Astrocyte (in vitro differentiated cells and primary cell): ENCODE data around the gene ABLIM2. TPM values are rescaled to one million over a fixed set of nuclear protein-coding genes. Genes with fewer than 3 reads are reported as not detected.

Source experiments
- DNase-seq: peaks from one replicate; pipeline ENCODE4 v3.0.0-alpha.2; 2010; ENCODE audit warnings: low read depth
- FAIRE-seq: peaks from 2 replicates; lab custom pipeline; 2011; peaks lifted over from hg19 to GRCh38; lab: Jason Lieb, UNC
- H2AFZ ChIP-seq: 2 replicates; pipeline ENCODE4 v1.6.0; 2012; ENCODE audit warnings: low read depth, low read length, inconsistent platforms
- H3K27ac ChIP-seq: 2 replicates; pipeline ENCODE4 v1.5.1; 2011; ENCODE audit warnings: low read depth, low read length, inconsistent platforms
- H3K27me3 ChIP-seq: 2 replicates; pipeline ENCODE4 v1.6.0; 2011; ENCODE audit warnings: low read length, inconsistent platforms; ENCODE audit not compliant: insufficient read depth
- H3K36me3 ChIP-seq: 2 replicates; pipeline ENCODE4 v1.5.1; 2011; ENCODE audit warnings: low read length, inconsistent platforms; ENCODE audit not compliant: insufficient read depth
- H3K4me1 ChIP-seq: 2 replicates; pipeline ENCODE4 v1.5.1; 2011; ENCODE audit warnings: low read length, inconsistent platforms; ENCODE audit not compliant: insufficient read depth
- H3K4me2 ChIP-seq: 2 replicates; pipeline ENCODE4 v1.6.0; 2012; ENCODE audit warnings: low read length, inconsistent platforms
- H3K4me3 ChIP-seq: 2 replicates; pipeline ENCODE4 v1.5.1; 2011; ENCODE audit warnings: low read depth, mild to moderate bottlenecking, low read length, inconsistent platforms; ENCODE audit not compliant: insufficient read depth
- H3K79me2 ChIP-seq: 2 replicates; pipeline ENCODE4 v1.6.0; 2012; ENCODE audit warnings: mild to moderate bottlenecking, low read length, inconsistent platforms; ENCODE audit not compliant: insufficient read depth
- H3K9ac ChIP-seq: 2 replicates; pipeline ENCODE4 v1.6.0; 2012; ENCODE audit warnings: mild to moderate bottlenecking, low read length, inconsistent platforms
- H3K9me3 ChIP-seq: 2 replicates; pipeline ENCODE4 v1.5.1; 2012; ENCODE audit warnings: low read depth, mild to moderate bottlenecking, low read length, inconsistent platforms; ENCODE audit not compliant: insufficient read depth
- H4K20me1 ChIP-seq: 2 replicates; pipeline ENCODE4 v1.6.0; 2012; ENCODE audit warnings: low read length, inconsistent platforms; ENCODE audit not compliant: insufficient read depth
- H3K27ac Mint-ChIP-seq: one replicate; pipeline ENCODE4 v1.8.0; 2021; ENCODE audit warnings: mild to moderate bottlenecking, mixed read lengths; ENCODE audit not compliant: unreplicated experiment
- H3K27me3 Mint-ChIP-seq: one replicate; pipeline ENCODE4 v1.8.0; 2021; ENCODE audit warnings: low read depth, mixed read lengths; ENCODE audit not compliant: unreplicated experiment
- H3K36me3 Mint-ChIP-seq: one replicate; pipeline ENCODE4 v1.8.0; 2021; ENCODE audit warnings: low read depth, mixed read lengths; ENCODE audit not compliant: unreplicated experiment
- H3K4me1 Mint-ChIP-seq: one replicate; pipeline ENCODE4 v1.8.0; 2021; ENCODE audit warnings: low read depth, mixed read lengths; ENCODE audit not compliant: unreplicated experiment
- H3K4me3 Mint-ChIP-seq: one replicate; pipeline ENCODE4 v1.8.0; 2021; ENCODE audit warnings: mild to moderate bottlenecking, moderate library complexity, mixed read lengths; ENCODE audit not compliant: unreplicated experiment
- H3K9me3 Mint-ChIP-seq: one replicate; pipeline ENCODE4 v1.8.0; 2021; ENCODE audit warnings: mild to moderate bottlenecking, mixed read lengths; ENCODE audit not compliant: unreplicated experiment
- EZH2 ChIP-seq: IDR thresholded peaks from 2 replicates; pipeline ENCODE4 v1.6.1; 2012; ENCODE audit warnings: mild to moderate bottlenecking, low read length, inconsistent platforms; ENCODE audit not compliant: insufficient read depth
- total RNA-seq: library from RNA; stranded (reverse); gene quantifications from 2 replicates; pipeline ENCODE4 v1.2.1, GENCODE V29; 2021
- TF ChIP-seq, protein P1 (sequence below): IDR thresholded peaks from 2 replicates; pipeline ENCODE4 v1.5.1; 2011; ENCODE audit warnings: low read depth, mild to moderate bottlenecking, inconsistent platforms, low read length, moderate library complexity; ENCODE audit not compliant: insufficient read depth

Gene ABLIM2
- total RNA-seq, 1 donor from 2014 or later, result 0.50 TPM

DNA sequence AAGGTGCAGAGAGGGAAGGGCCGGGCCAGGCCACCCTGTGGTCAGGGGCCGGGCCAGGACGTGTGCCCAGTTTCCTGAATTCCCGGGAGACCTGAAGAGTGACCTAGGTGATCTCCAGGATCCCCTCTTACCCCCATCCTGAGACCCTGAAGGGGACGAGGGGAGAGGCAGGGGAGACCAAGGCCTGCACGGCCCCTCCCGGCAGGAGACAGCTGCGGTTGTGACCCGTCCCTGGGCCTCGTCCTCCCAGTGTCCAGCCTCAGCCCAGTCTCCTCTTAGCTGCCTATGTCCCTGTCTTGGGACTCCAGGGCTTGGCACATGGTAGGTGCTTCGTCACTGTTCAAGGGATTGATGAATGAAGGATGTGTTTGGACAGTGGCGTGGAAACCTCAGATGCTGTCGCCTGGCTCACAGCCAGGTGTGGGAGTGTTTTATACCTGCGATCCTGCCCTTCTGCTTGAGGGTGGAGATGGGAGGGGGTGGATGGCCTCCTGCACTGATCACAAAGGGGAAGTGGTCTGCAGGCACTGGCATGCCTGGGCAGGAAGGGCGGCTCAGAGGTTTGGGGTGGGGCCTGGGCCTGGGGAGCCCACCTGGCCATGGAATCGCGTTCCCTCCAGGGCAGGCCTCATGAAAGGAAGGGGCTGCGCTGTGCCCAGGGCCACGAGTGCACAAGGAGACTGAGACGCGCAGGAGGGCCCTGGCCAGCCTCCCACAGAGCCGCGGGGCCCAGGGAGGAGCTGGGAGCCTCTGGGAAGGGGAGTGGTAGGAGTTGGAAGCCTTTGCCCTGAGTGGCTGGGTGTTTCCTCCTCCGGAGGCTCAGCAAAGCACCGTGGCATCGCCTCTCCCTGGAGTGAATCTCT lies 47.4 kb upstream of the ABLIM2 start:
- H3K27ac ChIP-seq, result no peak overlapping the region

GRCh38 chr4:8205241-8205707 lies 46.7 kb upstream of the ABLIM2 start:
- no peaks in the 10 kb centered on the region for H3K9me3 Mint-ChIP-seq
- H3K27me3 Mint-ChIP-seq, result peaks cover 50% of the 10 kb centered on the region
- peaks cover 11% of the 10 kb centered on the region for H3K4me1 ChIP-seq
- TF ChIP-seq, protein P1, sequence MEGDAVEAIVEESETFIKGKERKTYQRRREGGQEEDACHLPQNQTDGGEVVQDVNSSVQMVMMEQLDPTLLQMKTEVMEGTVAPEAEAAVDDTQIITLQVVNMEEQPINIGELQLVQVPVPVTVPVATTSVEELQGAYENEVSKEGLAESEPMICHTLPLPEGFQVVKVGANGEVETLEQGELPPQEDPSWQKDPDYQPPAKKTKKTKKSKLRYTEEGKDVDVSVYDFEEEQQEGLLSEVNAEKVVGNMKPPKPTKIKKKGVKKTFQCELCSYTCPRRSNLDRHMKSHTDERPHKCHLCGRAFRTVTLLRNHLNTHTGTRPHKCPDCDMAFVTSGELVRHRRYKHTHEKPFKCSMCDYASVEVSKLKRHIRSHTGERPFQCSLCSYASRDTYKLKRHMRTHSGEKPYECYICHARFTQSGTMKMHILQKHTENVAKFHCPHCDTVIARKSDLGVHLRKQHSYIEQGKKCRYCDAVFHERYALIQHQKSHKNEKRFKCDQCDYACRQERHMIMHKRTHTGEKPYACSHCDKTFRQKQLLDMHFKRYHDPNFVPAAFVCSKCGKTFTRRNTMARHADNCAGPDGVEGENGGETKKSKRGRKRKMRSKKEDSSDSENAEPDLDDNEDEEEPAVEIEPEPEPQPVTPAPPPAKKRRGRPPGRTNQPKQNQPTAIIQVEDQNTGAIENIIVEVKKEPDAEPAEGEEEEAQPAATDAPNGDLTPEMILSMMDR, result no peak
- no peak for TF ChIP-seq EZH2
- no peaks in the 10 kb centered on the region for H3K36me3 ChIP-seq
- H3K9ac ChIP-seq, result no peak overlapping the region
- DNase-seq (no peak), FAIRE-seq (no peak)
- H3K4me3 Mint-ChIP-seq, result no peak overlapping the region
- no peaks in the 10 kb centered on the region for H3K9me3 ChIP-seq
- no peaks in the 10 kb centered on the region for H4K20me1 ChIP-seq
- no peak overlapping the region for H3K27ac Mint-ChIP-seq
- H3K36me3 Mint-ChIP-seq, result no peaks in the 10 kb centered on the region
- no peak overlapping the region for H3K4me2 ChIP-seq
- H2AFZ ChIP-seq, result no peak overlapping the region
- no peak overlapping the region for H3K27ac ChIP-seq
- H3K4me3 ChIP-seq, result no peak overlapping the region
- H3K27me3 ChIP-seq, result no peaks in the 10 kb centered on the region
- no peaks in the 10 kb centered on the region for H3K79me2 ChIP-seq
- H3K4me1 Mint-ChIP-seq, result peaks cover 2% of the 10 kb centered on the region

More for the DNA sequence above, 47.4 kb upstream of the ABLIM2 start:
- H3K36me3 Mint-ChIP-seq, result no peaks in the 10 kb centered on the region
- H3K27ac Mint-ChIP-seq, result no peak overlapping the region
- Histone ChIP-seq H3K9ac (no peak overlapping the region), H3K27me3 (no peaks in the 10 kb centered on the region), H4K20me1 (no peaks in the 10 kb centered on the region), H3K4me1 (peaks cover 11% of the 10 kb centered on the region), H3K4me3 (no peak overlapping the region), H3K36me3 (no peaks in the 10 kb centered on the region), H3K9me3 (no peaks in the 10 kb centered on the region), H3K4me2 (no peak overlapping the region), H2AFZ (no peak overlapping the region), H3K79me2 (no peaks in the 10 kb centered on the region)
- DNase-seq (no peak), FAIRE-seq (no peak)
- TF ChIP-seq, protein P1, result no peak
- TF ChIP-seq EZH2, result no peak
- peaks cover 44% of the 10 kb centered on the region for H3K27me3 Mint-ChIP-seq
- no peak overlapping the region for H3K4me3 Mint-ChIP-seq
- H3K9me3 Mint-ChIP-seq, result no peaks in the 10 kb centered on the region
- H3K4me1 Mint-ChIP-seq, result no peaks in the 10 kb centered on the region
